Muscle of arm (tissue), 12 donors: ENCODE results near the gene ENTPD6. TPM values are rescaled to one million over a fixed set of nuclear protein-coding genes. Genes with fewer than 3 reads are reported as not detected.
"Not testable (repeated sequence)": the region's sequence is repeated elsewhere in the genome, so short reads cannot be mapped to it uniquely, and the experiment has no call there.

Experiments used
- DNase-seq: peaks from one replicate; pipeline ENCODE4 v3.0.0-alpha.2; 2013
- polyA plus RNA-seq, 12 donors: library from polyadenylated mRNA; unstranded; fragments of 120-200 nt; gene quantifications; one replicate each; pipeline ENCODE4 v1.2.1, GENCODE V29; 2013; ENCODE audit not compliant: insufficient read length in 12 of 12

Gene ENTPD6
- polyA plus RNA-seq, 12 donors, result 25.2 to 73.1 (median 31.2) TPM; not detected in 1

DNA sequence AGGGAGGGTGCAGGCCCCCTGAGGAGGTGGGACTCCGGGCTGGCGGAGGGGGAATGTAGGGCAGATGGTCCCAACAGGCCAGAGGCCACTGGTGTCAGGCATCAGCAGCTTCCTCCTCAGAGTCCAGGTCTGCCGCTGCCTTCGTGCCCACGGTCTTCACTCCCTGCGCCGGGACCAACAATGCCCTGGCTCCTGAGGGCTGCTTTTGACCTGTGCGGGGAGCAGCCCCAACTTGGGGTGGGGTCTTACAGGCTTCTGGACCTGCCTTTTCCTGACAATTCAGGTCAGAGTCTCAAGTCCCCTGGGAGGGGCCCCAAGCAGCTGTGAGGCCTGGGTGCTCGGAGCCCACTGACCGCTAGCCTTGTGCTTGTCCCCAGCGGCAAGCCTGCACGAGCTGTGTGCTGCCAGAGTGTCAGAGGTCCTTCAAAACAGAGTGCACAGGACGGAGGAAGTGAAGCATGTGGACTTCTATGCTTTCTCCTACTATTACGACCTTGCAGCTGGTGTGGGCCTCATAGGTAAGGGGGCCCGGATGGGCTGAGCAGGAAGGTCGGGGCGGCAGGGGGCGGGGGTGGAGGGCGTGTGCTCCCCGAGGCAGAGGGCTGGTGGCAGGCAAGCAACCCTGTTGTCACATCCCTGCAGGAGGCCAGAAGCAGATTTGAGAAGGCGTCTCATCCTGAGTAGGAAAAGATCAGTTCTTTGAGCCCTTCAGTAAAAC, 27.1 kb downstream of the ENTPD6 start:
- DNase-seq, result no peak

DNA sequence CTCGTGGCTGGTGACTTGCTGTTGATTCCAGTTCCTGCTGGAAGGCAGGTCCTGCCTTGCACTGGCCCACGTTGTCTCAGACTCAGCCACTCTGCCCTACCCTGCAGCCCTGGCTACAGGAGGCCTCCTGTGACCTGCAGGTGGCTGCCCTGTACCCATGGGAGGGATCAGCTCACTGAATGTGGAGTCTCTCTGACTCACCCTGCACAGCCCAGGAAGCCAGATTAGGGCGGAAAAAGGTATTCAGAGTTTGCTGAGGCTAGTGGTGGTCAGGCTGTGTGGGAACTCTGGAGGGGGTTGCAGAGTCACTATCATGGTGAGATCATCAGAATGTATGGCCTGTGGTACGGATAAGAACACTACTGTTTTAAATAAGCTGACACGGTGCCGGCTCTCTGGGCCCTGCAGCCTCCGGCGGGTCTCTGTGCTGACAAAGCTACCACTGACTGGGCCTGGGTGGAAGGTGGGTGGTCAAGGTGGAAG, 27.7 kb downstream of the ENTPD6 start:
- DNase-seq, result no peak

DNA sequence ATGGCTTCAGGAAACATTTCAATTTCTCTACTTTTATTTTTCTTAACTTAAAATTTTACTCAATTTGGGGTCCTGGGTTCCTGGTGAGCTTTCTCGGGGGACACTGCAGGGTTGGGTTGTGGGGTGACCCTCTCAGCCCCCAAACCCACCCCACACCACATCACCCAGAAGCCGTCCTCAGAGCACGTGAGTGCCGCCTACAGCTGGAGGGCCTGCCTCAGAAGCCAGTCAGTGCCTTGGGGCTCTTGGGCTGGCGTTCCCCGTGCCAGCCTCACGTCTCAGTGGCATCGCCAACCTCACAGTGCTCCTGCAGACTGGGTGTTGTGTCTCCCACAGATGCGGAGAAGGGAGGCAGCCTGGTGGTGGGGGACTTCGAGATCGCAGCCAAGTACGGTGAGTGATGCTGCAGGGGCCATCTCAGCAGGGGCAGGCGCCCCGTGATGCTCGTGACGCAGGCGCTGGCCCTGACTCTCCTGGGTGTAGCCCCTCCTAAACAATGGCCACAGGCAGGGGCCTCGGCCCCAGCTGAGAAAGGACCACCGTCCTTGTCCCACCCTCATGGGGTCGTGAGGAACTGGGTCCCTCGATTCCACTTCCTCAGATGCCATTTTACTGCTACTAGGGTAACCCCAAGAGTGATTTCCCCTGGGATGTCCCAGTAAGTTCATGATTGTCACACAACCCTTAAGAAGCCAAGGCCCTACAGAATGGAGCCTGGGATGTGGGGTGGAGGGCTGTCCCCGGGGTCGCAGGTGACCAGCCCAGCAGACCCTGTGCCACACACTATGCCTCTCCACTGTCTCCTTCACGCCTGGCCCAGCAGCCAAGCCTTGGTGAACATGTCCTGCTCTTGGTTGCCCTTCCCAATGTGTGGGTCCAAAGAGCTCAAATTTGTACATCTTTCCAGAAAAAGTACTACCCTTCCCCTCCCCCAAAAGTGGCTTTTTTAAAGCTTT, 28.5 kb downstream of the ENTPD6 start:
- DNase-seq, result no peak

DNA sequence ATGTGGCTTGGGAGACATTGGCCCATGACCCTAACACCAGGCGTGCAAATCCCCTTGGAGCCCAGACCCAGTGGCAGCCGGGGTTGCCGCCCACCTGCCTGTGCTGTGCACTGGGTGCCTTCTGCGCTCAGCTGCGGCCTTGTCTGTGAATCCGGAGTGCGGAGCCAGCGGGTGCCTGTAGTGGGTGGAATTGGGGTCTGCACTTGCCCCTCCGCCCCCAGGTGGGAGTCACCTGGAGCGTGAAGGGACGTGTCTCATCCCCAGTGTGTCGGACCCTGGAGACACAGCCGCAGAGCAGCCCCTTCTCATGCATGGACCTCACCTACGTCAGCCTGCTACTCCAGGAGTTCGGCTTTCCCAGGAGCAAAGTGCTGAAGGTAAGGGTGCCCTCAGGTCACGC, 29.4 kb downstream of the ENTPD6 start:
- DNase-seq, result no peak

DNA sequence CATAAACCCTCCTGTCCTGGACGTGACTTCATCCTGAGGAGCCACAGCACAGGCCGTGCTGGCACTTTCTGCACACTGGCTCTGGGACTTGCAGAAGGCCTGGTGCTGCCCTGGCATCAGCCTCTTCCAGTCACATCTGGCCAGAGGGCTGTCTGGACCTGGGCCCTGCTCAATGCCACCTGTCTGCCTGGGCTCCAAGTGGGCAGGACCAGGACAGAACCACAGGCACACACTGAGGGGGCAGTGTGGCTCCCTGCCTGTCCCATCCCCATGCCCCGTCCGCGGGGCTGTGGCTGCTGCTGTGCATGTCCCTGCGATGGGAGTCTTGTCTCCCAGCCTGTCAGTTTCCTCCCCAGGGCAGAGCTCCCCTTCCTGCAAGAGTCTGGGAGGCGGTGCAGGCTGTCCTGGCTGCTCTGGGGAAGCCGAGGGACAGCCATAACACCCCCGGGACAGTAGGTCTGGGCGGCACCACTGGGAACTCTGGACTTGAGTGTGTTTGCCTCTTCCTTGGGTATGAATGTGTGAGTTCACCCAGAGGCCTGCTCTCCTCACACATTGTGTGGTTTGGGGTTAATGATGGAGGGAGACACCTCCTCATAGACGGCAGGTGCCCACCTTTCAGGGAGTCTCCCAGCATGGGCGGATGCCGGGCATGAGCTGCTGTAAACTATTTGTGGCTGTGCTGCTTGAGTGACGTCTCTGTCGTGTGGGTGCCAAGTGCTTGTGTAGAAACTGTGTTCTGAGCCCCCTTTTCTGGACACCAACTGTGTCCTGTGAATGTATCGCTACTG, 30.3 kb downstream of the ENTPD6 start:
- DNase-seq, result no peak

DNA sequence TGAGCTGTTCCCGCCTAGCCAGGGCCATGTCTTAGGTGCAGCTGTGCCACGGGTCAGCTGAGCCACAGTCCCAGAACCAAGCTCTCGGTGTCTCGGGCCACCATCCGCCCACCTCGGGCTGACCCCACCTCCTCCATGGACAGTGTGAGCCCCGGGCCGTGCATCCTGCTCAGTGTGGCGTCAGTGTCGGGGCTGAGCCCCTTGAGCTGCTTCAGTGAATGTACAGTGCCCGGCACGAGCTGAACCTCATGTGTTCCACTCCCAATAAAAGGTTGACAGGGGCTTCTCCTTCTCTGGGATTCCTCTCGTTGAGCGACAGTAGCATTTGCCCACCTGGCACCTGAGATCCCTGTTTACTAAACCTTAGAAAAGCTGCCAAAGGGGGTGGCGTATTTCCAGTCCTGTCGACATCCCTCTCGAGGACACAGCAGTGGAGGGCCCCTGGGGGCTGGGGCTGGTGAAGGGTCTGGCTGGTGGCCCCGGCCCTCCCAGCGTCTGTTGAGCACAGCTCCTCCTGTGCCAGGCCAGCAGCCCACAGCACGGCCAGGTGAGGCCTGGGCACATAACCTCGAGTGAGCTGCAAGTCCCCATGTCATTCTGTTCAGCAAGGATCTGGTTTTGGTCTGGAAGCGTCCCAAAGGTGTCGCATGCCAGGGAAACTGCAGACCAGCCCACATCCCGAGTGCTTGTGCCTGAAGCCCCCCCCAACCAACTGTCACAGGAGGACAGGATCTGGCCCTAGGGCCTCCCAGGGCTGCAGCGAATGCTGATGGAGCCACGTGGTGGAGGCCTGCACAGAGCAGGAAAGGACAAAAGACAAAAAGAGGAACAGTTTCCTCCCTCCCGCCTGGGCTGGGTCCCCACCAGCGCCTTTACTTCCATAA, 31.2 kb downstream of the ENTPD6 start:
- DNase-seq, result no peak

DNA sequence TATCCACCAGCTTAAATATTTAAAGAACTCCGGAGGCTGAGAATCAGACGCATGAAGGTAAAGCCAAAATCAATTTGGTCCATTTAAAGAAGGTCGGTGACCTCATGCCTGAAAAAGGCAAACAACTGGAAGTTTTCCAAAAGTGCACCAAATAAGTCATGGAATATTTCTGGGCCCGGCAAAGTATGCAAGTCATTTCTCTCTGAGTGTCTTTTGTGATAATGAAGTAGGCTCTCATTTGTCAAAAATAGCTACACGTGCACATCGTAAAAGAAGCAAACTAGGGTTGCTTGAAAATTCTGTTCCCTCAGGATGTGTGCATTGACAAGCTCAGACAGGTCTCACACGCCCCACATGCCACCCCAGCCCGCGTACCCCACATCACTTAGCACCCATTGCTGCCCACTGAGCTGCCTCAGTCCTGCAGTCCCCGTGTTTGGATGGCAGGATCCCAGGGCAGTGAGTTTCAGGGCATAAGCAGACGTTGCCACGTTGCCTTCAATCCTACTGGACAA, 31.9 kb downstream of the ENTPD6 start:
- no peak for DNase-seq

DNA sequence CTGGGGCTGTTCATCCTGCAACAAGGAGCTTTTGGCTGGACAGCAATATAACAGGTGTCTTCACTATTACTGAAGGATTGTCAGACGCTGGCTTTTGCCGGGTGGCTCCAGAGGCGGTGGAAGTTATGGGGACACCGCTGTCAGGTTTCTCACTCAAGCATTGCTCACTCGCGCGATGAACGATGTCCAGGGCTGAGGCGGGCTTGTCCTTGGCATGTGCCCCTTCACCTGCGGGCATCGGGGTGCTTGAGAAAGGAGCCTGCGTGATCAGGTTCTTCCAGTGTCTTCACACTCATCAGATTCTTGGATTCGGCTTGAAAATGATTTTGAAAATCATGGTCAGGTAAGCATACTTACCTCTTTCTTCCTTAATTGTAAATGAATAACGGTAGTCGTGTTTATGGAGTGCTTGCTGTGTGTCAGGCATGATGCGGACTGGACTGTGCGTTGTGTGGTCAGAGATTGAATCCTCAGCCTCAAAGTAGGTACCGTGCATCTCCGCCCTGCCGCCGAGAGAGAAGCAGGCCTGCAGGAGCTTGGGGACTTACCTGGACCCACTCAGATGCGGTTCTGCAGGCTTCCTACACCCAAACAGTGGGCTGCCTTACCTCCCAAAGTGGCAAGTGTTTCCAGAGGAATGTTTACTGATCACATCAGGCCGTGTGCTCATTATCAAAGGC, 34.1 kb downstream of the ENTPD6 start:
- no peak for DNase-seq

DNA sequence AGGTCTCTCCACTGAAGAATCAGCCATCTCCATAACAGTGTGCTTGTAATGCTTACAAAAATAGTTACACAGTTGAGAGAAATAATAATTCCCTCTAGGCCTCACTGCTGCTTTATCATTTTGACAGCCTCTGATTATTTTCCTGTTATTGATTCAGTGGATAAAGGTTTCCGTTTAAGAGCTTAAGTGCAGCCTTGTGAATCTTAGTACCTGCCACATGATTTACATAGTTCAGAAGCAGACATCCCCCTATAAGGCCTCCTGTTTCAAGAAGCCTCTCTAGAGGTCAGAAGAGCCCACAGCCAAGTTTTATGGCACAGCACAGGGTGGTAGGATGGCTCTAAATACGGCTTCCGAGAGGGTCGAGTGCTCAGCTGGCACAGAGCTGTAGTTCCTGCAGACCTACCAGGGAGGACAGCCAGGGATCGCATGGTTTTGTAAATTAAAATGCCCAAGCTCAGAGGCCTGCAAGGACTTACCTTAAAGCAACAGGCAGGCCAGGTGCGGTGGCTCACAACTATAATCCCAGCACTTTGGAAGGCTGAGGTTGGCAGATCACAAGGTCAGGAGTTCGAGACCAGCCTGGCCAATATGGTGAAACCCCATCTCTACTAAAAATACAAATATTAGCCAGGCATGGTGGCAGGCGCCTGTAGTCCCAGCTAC, 34.8 kb downstream of the ENTPD6 start:
- no peak for DNase-seq

GRCh38 chr20:25233016-25233772, 37.7 kb downstream of the ENTPD6 start:
- DNase-seq, result no peak

DNA sequence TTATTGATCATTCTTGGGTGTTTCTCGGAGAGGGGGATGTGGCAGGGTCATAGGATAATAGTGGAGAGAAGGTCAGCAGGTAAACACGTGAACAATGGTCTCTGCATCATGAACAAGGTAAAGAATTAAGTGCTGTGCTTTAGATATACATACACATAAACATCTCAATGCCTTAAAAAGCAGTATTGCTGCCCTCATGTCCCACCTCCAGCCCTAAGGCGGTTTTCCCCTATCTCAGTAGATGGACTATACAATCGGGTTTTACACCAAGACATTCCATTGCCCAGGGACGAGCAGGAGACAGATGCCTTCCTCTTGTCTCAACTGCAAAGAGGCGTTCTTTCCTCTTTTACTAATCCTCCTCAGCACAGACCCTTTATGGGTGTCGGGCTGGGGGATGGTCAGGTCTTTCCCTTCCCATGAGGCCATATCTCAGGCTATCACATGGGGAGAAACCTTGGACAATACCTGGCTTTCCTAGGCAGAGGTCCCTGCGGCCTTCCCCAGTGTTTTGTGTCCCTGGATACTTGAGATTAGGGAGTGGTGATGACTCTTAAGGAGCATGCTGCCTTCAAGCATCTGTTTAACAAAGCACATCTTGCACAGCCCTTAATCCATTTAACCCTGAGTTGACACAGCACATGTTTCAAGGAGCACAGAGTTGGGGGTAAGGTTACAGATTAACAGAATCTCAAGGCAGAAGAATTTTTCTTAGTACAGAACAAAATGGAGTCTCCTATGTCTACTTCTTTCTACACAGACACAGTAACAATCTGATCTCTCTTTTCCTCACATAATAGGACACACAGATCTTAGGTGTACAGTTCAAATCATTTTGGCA, 38.7 kb downstream of the ENTPD6 start:
- DNase-seq, result not testable (repeated sequence)

- no peak for DNase-seq
Observed at GRCh38 chr20:25236450-25237304, 41.2 kb downstream of the ENTPD6 start.

GRCh38 chr20:25237610-25238318, 42.3 kb downstream of the ENTPD6 start:
- no peak for DNase-seq

DNA sequence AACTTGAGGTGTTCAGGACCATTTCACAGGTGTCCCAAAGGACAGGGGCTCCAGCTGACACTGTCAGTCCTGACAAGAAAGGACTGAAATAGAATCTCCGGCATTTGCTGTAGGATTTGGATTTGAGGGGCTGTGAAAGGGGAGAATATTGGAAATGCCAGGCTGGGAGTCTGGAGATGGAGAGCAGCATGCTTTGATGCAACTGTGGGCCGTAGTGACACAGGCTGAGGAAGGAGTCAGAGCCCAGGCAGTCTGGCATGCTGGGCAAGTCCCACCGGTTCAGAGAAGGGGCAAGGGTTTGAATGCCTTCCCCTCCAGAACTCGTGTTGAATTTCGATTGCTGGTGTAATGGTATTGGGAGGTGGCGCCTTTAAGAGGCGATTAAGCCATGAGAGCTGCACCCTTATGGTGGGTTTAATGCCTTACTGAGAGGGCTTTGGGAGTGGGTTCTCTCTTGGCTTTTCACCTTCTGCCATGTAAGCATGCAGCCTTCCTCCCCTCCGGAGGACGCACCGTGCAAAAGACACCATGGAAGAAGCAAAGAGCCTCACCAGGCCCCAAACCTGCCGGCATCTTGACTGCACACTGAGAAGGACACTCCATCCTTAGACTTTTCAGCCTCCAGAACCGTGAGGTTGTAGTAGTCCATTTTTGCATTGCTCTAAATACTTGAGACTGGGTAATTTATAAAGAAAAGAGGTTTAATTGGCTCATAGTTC, 43.0 kb downstream of the ENTPD6 start:
- no peak for DNase-seq
